ENCODE results near the gene CALR3.

The CALR3 gene

GRCh38 chr19:16527971-16528521 is 32.1 kb upstream of the CALR3 start:
- TF ChIP-seq CTCF (IDR thresholded peaks at IDR 0.05), result peak; percentile 66

- TF ChIP-seq CTCF (IDR thresholded peaks at IDR 0.05), result no peak
Observed at GRCh38 chr19:16527334-16527935, 31.5 kb upstream of the CALR3 start.

GRCh38 chr19:16525751-16526481 is 29.9 kb upstream of the CALR3 start:
- TF ChIP-seq CTCF (IDR thresholded peaks at IDR 0.05), result no peak

- no peak for TF ChIP-seq CTCF (IDR thresholded peaks at IDR 0.05)
Observed at GRCh38 chr19:16524991-16525734, 29.2 kb upstream of the CALR3 start.

GRCh38 chr19:16522559-16523377 is 26.8 kb upstream of the CALR3 start:
- TF ChIP-seq CTCF (IDR thresholded peaks at IDR 0.05), result no peak

- no peak for TF ChIP-seq CTCF (IDR thresholded peaks at IDR 0.05)
Observed at GRCh38 chr19:16521715-16522289, 25.8 kb upstream of the CALR3 start.

Data from LNCAP (cell line).